Ishikawa (cell line): ENCODE measurements around the gene STOM.

Source experiments
- CEBPB ChIP-seq: IDR thresholded peaks from 2 replicates; pipeline ENCODE4 v1.6.1; 2012
- CREB1 ChIP-seq: IDR thresholded peaks from 2 replicates; pipeline ENCODE4 v1.6.1; 2012; ENCODE audit warnings: low read depth
- EGR1 ChIP-seq: IDR thresholded peaks from 2 replicates; pipeline ENCODE4 v1.6.1; 2012
- EP300 ChIP-seq: IDR thresholded peaks from 2 replicates; pipeline ENCODE4 v1.6.1; 2012; ENCODE audit warnings: borderline replicate concordance
- FOXM1 ChIP-seq: IDR thresholded peaks from 2 replicates; pipeline ENCODE4 v1.6.1; 2012; ENCODE audit warnings: low read depth, borderline replicate concordance
- NFIC ChIP-seq: IDR thresholded peaks from 2 replicates; pipeline ENCODE4 v1.6.1; 2012
- RAD21 ChIP-seq: IDR thresholded peaks from 2 replicates; pipeline ENCODE4 v1.6.1; 2012; ENCODE audit warnings: low read depth
- TAF1 ChIP-seq: IDR thresholded peaks from 2 replicates; pipeline ENCODE4 v1.6.1; 2012; ENCODE audit warnings: low read depth, mild to moderate bottlenecking
- TCF12 ChIP-seq: IDR thresholded peaks from 2 replicates; pipeline ENCODE4 v1.6.1; 2012; ENCODE audit warnings: low read depth
- TEAD4 ChIP-seq: IDR thresholded peaks from 2 replicates; pipeline ENCODE4 v1.6.1; 2012
- YY1 ChIP-seq: IDR thresholded peaks from 2 replicates; pipeline ENCODE4 v1.6.1; 2012; ENCODE audit warnings: low read depth
- ZBTB7A ChIP-seq: IDR thresholded peaks from 2 replicates; pipeline ENCODE4 v1.6.1; 2012; ENCODE audit warnings: low read depth
- TF ChIP-seq, protein P1 (sequence below): IDR thresholded peaks from 2 replicates; pipeline ENCODE4 v1.6.1; 2012
- TF ChIP-seq, protein P2 (sequence below): IDR thresholded peaks from 2 replicates; pipeline ENCODE4 v1.6.1; 2012; ENCODE audit warnings: low read depth, mild to moderate bottlenecking
- TF ChIP-seq, protein P3 (sequence below): IDR thresholded peaks from 2 replicates; pipeline ENCODE4 v1.6.1; 2012

The STOM gene

DNA sequence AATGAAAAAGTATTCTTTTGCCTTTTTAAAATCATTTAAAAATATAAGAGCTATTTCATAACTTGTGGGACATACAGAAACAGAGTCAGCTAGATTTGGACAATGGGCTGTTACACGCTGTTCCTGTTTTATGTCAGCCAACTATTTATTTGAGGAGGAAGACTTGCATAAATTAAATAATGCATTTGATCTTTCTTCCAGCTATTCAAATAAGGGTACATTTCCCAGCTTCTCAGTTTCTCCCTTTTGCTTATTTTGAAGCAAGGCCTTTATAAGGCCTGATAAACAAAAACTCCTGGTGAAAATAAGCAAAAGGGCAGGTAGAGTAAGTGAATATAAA lies 6.5 kb downstream of the STOM start:
- TF ChIP-seq, protein P1, sequence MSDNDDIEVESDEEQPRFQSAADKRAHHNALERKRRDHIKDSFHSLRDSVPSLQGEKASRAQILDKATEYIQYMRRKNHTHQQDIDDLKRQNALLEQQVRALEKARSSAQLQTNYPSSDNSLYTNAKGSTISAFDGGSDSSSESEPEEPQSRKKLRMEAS, result no peak
- TF ChIP-seq YY1 (no peak), NFIC (no peak), CEBPB (no peak), TEAD4 (no peak), CREB1 (no peak), ZBTB7A (no peak), TCF12 (no peak), TAF1 (no peak), EP300 (no peak), EGR1 (no peak), FOXM1 (no peak), RAD21 (no peak)
- TF ChIP-seq, protein P2, sequence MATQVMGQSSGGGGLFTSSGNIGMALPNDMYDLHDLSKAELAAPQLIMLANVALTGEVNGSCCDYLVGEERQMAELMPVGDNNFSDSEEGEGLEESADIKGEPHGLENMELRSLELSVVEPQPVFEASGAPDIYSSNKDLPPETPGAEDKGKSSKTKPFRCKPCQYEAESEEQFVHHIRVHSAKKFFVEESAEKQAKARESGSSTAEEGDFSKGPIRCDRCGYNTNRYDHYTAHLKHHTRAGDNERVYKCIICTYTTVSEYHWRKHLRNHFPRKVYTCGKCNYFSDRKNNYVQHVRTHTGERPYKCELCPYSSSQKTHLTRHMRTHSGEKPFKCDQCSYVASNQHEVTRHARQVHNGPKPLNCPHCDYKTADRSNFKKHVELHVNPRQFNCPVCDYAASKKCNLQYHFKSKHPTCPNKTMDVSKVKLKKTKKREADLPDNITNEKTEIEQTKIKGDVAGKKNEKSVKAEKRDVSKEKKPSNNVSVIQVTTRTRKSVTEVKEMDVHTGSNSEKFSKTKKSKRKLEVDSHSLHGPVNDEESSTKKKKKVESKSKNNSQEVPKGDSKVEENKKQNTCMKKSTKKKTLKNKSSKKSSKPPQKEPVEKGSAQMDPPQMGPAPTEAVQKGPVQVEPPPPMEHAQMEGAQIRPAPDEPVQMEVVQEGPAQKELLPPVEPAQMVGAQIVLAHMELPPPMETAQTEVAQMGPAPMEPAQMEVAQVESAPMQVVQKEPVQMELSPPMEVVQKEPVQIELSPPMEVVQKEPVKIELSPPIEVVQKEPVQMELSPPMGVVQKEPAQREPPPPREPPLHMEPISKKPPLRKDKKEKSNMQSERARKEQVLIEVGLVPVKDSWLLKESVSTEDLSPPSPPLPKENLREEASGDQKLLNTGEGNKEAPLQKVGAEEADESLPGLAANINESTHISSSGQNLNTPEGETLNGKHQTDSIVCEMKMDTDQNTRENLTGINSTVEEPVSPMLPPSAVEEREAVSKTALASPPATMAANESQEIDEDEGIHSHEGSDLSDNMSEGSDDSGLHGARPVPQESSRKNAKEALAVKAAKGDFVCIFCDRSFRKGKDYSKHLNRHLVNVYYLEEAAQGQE, result no peak
- TF ChIP-seq, protein P3, sequence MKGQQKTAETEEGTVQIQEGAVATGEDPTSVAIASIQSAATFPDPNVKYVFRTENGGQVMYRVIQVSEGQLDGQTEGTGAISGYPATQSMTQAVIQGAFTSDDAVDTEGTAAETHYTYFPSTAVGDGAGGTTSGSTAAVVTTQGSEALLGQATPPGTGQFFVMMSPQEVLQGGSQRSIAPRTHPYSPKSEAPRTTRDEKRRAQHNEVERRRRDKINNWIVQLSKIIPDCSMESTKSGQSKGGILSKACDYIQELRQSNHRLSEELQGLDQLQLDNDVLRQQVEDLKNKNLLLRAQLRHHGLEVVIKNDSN, result no peak

DNA sequence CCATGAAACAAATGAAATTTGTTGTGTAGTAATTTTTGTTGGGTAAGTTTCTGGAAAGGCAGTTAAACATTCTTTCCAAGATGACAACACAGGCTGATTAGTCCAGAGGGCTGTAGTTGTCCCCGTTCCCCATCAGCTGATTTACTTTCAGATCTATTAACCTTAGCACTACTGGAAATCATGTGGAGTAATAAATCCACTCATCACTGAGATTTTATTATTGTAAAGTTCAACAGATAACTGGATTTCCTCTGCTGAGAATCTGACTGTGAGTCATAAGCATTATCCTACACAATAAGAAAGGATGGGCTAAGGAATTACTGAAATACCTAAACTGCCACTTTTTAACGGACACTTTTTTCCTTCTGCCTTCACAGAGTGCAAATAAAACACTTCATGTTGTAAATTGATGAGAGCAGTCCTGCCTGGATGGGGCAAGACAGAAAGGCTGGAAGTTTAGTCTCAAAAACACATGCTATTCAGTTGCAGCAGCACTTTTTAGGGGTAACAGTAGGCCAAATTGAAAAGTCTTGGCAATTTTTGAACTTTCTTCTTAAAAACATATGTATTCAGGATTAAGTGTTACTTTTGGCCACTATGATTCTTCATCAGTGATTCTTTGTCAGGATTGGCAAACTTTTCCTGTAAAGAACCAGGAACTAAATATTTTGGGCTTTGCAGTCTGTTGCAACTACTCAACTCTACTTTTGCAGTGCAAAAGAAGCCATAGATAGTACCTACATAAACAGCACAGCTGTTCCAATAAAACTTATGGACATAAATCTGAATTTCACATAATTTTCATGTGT lies 7.0 kb downstream of the STOM start:
- TF ChIP-seq, protein P2, result no peak
- TF ChIP-seq EGR1 (no peak), TEAD4 (no peak), ZBTB7A (no peak), TCF12 (no peak), YY1 (no peak), NFIC (no peak), FOXM1 (no peak), RAD21 (no peak), TAF1 (no peak), CREB1 (no peak), EP300 (no peak), CEBPB (no peak)
- TF ChIP-seq, protein P1, result no peak
- TF ChIP-seq, protein P3, result no peak

DNA sequence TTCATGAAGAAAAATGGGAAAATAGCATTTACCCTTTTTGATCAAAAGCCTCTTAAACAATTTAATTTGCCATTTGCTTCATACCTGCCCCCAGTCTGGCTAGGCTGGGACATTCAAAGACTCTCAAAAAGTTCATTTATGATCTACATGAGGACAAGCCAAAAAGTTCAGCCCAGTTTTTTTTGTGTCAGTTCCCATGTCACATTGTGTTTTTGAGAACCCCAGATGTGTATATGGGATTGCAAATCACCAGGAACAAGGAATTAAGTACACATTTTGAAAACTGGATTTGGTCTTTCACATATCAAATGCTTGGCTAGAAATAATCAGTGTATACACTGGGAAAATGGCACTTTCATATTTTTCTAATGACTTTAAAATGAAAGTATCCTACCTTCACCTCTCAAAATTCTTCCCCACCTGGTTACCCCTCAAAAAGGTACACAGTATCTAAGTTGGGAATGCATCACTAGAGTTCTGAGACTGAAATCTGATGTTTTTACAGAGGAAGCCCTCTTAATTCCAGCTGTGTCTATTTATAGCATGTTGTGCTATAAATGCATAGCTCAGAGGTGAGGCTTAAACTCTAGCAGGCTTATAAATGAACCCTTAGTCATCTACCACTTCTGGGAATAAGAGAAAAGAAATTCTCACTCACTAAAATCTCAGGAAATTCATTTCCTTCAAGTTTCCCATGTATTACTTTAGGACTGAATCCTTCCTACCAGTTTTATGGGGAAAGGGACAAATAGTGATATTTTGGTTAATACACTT lies 9.3 kb downstream of the STOM start:
- TF ChIP-seq TEAD4 (no peak), TCF12 (no peak), YY1 (no peak), EGR1 (no peak)
- TF ChIP-seq, protein P1, result no peak

DNA sequence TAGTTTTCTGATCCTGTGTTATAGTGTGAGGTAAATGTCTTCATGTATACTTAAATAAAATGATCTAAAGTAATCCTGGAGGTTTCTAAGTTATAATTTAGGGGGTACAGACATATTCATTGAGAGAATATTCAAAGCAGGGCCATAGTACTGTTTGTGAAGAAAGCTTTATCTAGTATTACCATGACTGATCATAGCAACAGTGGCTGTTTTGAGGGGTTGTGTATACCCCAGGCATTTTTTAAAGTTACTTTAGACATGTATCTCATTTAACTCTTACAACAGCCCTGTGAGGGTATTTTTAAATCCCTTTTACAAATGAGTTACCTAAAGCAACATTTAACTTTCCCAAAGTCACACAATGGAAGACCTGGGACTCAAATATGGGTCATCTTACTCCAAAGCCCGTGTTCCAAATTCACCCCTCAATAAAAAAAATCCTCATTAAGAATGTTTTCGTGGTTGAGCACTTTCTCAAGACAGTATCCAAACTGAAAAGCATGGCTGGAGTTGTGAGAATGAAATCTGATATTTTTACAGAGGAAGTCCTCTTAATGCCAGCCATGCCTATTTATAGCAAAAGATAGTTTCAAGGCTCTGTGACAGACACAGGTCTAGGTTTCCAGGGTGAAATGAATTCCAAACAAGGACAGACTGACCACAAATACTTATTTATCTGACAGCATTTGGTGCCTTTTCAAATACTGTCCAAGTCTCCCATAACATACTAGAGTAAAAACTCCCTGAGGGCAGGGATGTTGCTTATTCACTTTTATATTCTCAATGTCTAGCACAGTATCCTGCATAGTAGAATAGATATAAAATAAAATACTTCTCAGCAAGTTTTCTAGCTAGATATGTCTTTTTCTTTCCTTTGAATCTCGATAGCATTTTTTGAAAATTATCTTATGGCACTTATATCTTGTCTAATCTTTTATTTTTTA lies 10.4 kb downstream of the STOM start:
- TF ChIP-seq FOXM1 (no peak), NFIC (no peak), CREB1 (no peak), ZBTB7A (no peak), TCF12 (no peak), RAD21 (no peak), EGR1 (no peak)
- TF ChIP-seq, protein P2, result no peak
